SJSA1 (cell line): ENCODE measurements around the gene FAM149A. TPM values are rescaled to one million over a fixed set of nuclear protein-coding genes. Genes with fewer than 3 reads are reported as not detected.

Experiments used
- DNase-seq, 2 experiments: peaks; one replicate each; pipeline ENCODE4 v3.0.0-alpha.2; 2015 to 2020; ENCODE audit warnings: low spot score in 2 of 2, low read depth in 1 of 2
- H3K27ac ChIP-seq: fragments of 250-450 bp; sonication (Bioruptor Pico); 2 replicates; pipeline ENCODE4 v1.5.1; 2020; ENCODE audit warnings: mild to moderate bottlenecking, moderate library complexity
- H3K27me3 ChIP-seq: fragments of 250-450 bp; sonication (Bioruptor Pico); replicated peaks from 2 replicates; pipeline ENCODE4 v1.5.1; 2020; ENCODE audit warnings: mild to moderate bottlenecking, moderate library complexity
- H3K36me3 ChIP-seq: fragments of 250-450 bp; sonication (Bioruptor Pico); 2 replicates; pipeline ENCODE4 v1.5.1; 2020; ENCODE audit warnings: mild to moderate bottlenecking
- H3K4me1 ChIP-seq: fragments of 250-450 bp; sonication (Bioruptor Pico); replicated peaks from 2 replicates; pipeline ENCODE4 v1.6.1; 2021; ENCODE audit warnings: mild to moderate bottlenecking
- H3K4me3 ChIP-seq: fragments of 250-450 bp; sonication (Bioruptor Pico); 2 replicates; pipeline ENCODE4 v1.5.1; 2020; ENCODE audit warnings: mild to moderate bottlenecking
- H3K9me3 ChIP-seq: fragments of 250-450 bp; sonication (Bioruptor Pico); replicated peaks from 2 replicates; pipeline ENCODE4 v1.5.1; 2020; ENCODE audit warnings: mild to moderate bottlenecking
- total RNA-seq: library from RNA; depleted of rRNA; stranded (reverse); fragments of >200 nt; shearing (Covaris generic); gene quantifications from 2 replicates; pipeline ENCODE4 v1.2.3, GENCODE V29; 2014; rRNA removed

The FAM149A gene
- total RNA-seq: 0.42 TPM in 1 of 2 replicates, not detected in the other

DNA sequence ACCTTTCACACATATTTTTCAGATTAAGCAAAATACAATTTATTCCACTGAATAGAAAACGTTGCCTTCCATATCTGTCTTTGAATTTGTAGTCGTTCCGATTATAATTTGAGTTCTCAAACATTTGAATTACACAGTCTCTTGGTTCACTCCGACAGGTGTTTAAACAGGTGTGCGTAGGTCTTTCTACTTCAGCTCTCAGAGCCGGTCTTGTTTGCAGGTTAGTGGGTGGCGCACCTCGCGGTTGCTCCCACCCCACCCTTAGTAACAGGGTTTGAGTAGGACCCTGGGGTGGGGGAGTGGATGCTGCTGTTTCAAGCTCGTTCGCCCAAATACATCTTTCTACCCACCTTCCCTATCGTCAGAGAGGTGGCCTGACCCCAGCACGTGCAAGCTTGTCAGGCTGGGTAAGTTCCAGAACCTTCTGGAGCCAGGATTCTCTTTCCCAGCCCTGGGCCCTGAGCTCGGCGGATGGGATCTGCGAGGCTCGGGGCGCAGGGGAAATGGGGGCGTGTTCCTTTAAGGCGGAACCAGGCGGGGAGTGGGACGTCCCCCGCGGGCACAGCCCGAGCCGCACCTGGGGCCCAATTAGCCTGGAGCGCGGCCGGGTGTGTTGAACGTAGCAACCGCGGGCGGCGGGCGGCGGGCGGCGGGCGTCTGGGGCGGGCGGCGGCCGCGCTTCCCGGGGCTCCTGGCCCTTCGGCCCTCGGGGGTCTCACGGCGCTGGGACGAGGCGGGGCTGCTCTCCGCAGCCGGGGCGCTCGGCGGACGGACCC, at the start of gene FAM149A:
Gene FAM149A, plus strand, starts transcription at position 591 of the 776 bp plus-strand sequence.
- Histone ChIP-seq H3K4me3 (peak within 1 kb of the TSS; percentile 23), H3K36me3 (no peaks in the 10 kb centered on the region), H3K27ac (no peak within 1 kb of the TSS), H3K9me3 (no peaks in the 10 kb centered on the region), H3K27me3 (peaks cover 29% of the 10 kb centered on the region), H3K4me1 (peaks cover 8% of the 10 kb centered on the region)
- DNase-seq: no peak

DNA sequence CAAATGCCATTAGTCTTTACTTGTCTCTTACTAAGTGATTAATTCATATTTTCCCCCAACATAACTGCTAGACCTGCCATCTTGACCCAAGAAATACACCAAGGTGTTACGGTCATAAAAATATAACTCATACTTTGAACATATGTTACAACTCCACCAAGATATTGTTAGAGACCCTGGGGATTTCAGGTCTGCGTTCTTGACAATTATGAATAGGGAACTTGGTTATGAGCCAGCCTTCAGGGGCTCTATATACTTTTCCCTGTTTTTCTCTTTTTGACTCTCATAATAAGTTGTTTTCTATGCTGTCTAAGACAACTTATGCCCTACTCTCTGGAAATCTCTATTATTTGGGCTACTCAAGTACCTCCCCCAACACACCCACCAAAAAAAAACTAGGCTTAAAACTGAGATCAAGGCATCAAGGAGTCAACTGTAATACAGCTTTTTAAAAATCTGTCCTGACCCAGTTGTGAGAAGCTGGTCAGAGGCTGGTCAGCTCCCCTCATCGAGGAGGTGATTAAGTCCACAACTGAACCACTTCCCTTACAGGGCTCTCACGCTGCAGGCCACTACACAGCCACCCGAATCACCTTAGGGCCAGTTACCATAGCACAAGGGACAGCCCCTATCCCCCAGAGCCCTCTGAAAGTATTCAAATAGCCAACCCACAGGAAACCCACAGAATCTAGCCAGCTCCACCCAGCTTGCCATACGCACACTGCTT, 46.1 kb upstream of the FAM149A start:
- no peak for DNase-seq
- Histone ChIP-seq H3K27me3 (no peaks in the 10 kb centered on the region), H3K36me3 (no peaks in the 10 kb centered on the region), H3K9me3 (no peaks in the 10 kb centered on the region), H3K4me3 (no peak overlapping the region), H3K4me1 (no peaks in the 10 kb centered on the region), H3K27ac (no peak overlapping the region)

DNA sequence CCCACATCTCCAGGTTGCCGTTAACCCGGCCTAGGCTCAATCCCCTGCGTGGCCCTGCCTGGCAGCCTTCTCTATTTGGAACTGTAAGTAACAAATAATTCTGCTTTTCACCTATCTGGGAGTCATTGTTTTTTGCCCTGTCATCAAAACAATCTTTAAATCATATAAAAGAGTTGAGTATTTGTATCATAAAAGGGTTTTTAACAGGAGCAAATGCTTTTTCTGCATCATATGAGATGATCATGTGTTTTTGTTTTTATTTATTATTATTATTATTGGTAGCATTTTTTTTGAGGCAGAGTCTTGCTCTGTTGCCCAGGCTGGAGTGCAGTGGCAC, 45.6 kb upstream of the FAM149A start:
- H3K27ac ChIP-seq: no peak overlapping the region
- no peak overlapping the region for H3K4me3 ChIP-seq
- DNase-seq: no peak
- H3K27me3 ChIP-seq: no peaks in the 10 kb centered on the region; the same call in 1 of the 2 replicates
- no peaks in the 10 kb centered on the region for H3K9me3 ChIP-seq
- H3K4me1 ChIP-seq: no peaks in the 10 kb centered on the region
- H3K36me3 ChIP-seq: no peaks in the 10 kb centered on the region

DNA sequence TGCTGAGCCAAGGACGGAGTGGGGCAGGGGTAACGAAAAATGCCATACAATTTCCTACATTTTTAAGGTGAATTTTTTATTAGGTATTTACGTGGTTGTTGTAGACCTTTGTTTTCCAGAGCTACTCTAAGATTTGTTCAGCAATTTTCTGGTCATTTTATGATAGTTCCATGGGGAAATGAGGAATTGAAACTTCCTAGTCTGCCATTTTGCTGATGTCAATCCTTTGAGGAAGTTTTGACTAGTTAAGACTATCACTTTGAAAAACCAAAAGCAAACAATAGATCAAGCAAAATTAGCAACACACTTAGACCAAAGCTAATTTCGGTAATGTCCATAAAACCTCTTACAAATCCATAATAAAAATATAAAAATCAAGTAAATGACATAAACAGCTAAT, 42.6 kb upstream of the FAM149A start:
- no peaks in the 10 kb centered on the region for H3K36me3 ChIP-seq
- H3K27ac ChIP-seq: no peak overlapping the region
- H3K27me3 ChIP-seq: no peaks in the 10 kb centered on the region; the same call in 1 of the 2 replicates
- H3K9me3 ChIP-seq: no peaks in the 10 kb centered on the region
- DNase-seq: no peak
- H3K4me3 ChIP-seq: no peak overlapping the region
- H3K4me1 ChIP-seq: no peaks in the 10 kb centered on the region

DNA sequence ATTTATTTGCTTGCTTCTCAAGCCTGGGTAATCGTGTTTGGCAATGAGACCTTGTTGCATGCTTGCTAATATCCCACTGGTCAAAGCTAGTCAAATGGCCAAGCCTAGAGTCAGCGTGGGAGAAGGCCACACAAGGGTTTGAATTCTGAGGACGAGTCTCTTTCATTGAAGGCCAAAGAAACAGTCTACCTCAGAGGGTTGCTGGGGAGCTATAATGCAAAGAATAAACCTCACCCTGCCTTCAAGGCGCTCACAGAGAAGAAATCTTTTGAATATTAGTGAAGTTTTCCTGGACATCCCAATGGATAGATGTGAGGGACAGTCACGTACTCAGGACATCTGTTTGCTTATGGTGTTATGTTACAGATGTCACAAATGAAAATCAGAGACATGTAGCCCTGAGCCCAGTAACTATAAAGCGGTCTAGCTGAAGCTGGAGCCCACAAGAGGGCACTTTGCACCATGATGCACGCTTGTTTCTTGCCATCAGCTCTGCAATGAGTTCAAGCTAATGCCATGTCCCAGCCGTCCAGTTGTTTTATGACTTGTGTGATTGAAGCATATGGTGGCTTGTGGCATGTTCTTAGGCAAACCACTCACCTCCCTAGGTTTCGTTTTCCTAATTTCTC, 36.6 kb upstream of the FAM149A start:
- no peaks in the 10 kb centered on the region for H3K36me3 ChIP-seq
- H3K27ac ChIP-seq: no peak overlapping the region
- no peaks in the 10 kb centered on the region for H3K9me3 ChIP-seq
- H3K27me3 ChIP-seq: no peaks in the 10 kb centered on the region; the same call in 1 of the 2 replicates
- peaks cover 6% of the 10 kb centered on the region; the same call in 1 of the 2 replicates for H3K4me1 ChIP-seq
- peak; percentile 38 to 54 for DNase-seq
- H3K4me3 ChIP-seq: peak overlapping the region; percentile 41

DNA sequence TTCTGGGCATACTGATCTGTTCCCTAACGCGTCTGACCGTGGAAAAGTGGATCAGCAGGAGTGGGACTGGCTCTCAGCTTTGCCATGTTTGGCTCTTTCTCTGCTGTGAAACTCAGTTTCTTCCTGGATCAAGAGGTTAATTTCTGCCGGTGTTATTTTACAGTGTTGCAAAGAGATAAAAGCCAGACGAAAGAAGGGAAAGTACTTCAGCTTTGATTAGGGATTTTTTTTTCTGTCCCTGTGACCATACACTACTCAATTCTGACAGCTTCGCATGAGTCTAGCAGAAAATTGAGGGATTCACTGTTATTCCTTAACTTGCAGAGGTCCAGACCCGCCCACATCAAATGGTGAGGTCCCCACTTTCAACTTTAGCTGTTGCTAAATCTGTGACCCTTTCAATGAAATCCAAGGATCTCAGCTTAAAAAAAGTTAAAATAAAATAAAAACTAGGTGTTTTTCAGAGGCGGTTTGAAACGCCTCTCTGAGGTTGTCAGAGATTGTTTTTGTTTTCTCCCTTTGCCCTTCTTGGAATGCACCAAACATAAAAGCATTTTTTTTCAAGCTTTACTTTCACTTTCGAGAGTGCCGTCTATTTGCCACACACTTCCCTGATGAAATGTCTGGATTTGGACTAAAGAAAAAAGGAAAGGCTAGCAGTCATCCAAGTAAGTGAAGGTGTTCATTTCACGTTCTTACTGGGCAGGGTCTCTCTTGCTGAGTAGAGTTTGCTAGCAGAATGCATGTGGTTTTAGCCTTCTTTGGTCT, 35.7 kb upstream of the FAM149A start, which contains the start of gene TLR3:
Gene TLR3, plus strand, starts transcription at position 576 of the 768 bp plus-strand sequence. CDS start 7,464 bp downstream, outside the sequence.
- Histone ChIP-seq H3K27me3 (no peaks in the 10 kb centered on the region; the same call in 1 of the 2 replicates), H3K36me3 (no peaks in the 10 kb centered on the region), H3K27ac (peak within 1 kb of the TSS; percentile 16; the same call in 1 of the 2 replicates), H3K4me1 (peaks cover 6% of the 10 kb centered on the region; the same call in 1 of the 2 replicates), H3K4me3 (peak within 1 kb of the TSS; percentile 41), H3K9me3 (no peaks in the 10 kb centered on the region)
- peak in 1 of 2 experiments; percentile 64 for DNase-seq

DNA sequence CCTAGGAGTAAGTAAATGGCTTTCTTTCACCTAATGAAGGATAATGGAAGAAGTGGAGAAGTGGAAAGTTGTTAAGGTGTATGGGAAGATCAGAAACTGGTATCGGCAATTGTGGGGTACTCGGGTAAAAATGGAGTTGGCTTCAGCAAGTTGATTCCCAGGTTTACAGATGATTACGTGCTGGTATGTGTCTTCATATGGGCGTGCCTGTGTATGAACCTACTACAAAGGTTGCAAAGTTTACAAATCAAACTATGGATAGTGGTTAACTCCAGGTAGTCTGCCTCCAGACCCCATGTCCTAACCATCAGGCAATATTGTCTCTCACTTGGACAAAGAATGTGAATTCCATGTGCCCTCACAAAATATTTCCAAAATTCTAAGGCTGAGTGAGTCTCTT, 34.8 kb upstream of the FAM149A start:
- DNase-seq: no peak
- Histone ChIP-seq H3K27ac (no peak overlapping the region), H3K4me3 (no peak overlapping the region), H3K4me1 (peaks cover 6% of the 10 kb centered on the region; the same call in 1 of the 2 replicates), H3K9me3 (no peaks in the 10 kb centered on the region), H3K27me3 (no peaks in the 10 kb centered on the region), H3K36me3 (no peaks in the 10 kb centered on the region)

DNA sequence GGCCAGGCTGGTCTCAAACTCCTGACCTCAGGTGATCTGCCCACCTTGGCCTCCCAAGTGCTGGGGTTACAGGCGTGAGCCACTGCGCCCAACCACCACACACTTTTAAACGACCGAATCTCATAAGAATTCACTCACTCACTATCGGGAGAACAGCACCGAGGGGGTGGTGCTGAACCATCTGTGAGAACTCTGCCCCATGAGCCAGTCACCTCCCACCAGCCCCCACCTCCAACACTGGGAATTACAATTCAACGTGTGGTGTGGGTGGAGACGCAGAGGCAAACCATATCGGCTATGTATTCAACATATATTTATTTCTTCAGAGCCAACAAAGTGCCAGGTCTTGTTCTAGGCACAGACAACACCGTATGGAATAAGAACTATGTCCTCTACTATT, 32.0 kb upstream of the FAM149A start:
- H3K4me3 ChIP-seq: no peak overlapping the region
- peaks cover 6% of the 10 kb centered on the region; the same call in 1 of the 2 replicates for H3K4me1 ChIP-seq
- DNase-seq: no peak
- H3K27ac ChIP-seq: no peak overlapping the region
- H3K36me3 ChIP-seq: no peaks in the 10 kb centered on the region
- H3K27me3 ChIP-seq: no peaks in the 10 kb centered on the region
- H3K9me3 ChIP-seq: no peaks in the 10 kb centered on the region

DNA sequence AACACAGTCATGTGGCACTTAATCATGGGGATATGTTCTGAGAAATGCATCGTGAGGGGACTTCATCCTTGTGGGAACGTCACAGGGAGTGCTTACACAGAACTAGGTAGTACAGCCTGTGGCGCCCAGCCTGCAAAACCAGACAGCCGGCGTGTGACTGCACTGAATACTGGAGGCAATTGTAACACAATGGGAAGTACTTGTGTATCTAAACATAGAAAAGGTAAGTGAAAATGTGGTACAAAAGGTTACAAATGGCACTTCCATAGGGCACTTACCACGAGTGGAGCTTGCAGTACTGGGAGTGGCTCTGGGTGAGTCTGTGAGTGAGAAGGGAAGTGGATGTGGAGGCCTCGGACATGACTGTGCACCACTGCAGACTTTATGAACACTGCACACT, 30.3 kb upstream of the FAM149A start:
- H3K36me3 ChIP-seq: no peaks in the 10 kb centered on the region
- no peaks in the 10 kb centered on the region for H3K9me3 ChIP-seq
- H3K27me3 ChIP-seq: no peaks in the 10 kb centered on the region
- no peak overlapping the region for H3K27ac ChIP-seq
- no peak overlapping the region for H3K4me3 ChIP-seq
- DNase-seq: no peak
- no peaks in the 10 kb centered on the region; the same call in 1 of the 2 replicates for H3K4me1 ChIP-seq

DNA sequence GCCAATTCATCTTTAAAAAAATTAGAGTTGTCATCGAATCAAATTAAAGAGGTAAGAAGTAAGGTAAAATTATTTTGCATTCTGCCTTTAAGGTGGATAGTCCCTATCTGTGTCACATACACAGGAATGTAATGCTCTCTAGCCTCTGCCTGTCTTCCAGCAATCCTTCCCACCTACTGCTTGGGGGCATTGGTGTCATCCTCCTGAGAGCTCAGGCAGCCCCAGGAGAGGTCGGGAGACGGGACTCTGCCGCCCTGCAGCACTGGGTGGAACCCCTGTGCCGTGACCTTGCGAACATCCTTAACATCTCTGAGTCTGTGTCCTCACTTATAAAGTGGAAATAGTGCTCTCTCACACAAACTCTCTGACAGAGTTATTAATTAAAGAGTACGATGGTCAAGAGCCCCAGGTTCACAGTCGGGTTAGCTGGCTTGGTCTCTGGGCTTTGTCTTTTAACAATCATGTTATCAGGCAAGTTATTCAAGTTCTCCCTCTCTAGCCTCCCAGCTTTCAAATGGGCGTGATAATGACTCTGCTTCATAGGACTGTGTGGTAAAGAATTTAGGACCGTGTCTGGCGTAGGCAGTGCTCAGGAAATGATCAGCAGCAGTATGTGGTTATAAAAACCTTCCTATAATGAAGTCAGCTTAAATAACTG, 25.4 kb upstream of the FAM149A start:
- Histone ChIP-seq H3K4me1 (no peaks in the 10 kb centered on the region), H3K27ac (no peak overlapping the region), H3K36me3 (no peaks in the 10 kb centered on the region), H3K9me3 (no peaks in the 10 kb centered on the region), H3K4me3 (no peak overlapping the region), H3K27me3 (no peaks in the 10 kb centered on the region)
- DNase-seq: no peak

DNA sequence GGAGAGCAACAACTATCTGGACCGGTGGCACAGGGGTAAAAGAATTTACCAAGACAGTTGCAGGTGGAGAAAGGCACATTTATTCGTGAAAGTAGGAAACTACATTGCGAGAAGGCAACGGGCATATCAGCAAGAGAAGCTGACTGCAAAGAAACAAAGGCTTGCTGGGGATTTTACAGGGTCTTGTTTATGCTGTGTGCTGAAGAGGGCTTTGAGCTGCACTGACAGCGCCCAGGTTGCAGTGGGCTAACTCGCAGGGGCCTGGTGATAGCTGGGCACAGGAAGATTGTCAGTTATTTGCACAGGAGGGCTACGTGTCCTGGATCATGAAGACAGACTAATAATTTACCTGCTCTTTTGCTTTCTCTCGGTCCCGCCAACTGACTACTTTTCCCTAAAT, 24.8 kb upstream of the FAM149A start:
- H3K4me3 ChIP-seq: no peak overlapping the region
- H3K9me3 ChIP-seq: no peaks in the 10 kb centered on the region
- no peaks in the 10 kb centered on the region for H3K27me3 ChIP-seq
- H3K27ac ChIP-seq: no peak overlapping the region
- DNase-seq: no peak
- H3K4me1 ChIP-seq: no peaks in the 10 kb centered on the region
- H3K36me3 ChIP-seq: no peaks in the 10 kb centered on the region

DNA sequence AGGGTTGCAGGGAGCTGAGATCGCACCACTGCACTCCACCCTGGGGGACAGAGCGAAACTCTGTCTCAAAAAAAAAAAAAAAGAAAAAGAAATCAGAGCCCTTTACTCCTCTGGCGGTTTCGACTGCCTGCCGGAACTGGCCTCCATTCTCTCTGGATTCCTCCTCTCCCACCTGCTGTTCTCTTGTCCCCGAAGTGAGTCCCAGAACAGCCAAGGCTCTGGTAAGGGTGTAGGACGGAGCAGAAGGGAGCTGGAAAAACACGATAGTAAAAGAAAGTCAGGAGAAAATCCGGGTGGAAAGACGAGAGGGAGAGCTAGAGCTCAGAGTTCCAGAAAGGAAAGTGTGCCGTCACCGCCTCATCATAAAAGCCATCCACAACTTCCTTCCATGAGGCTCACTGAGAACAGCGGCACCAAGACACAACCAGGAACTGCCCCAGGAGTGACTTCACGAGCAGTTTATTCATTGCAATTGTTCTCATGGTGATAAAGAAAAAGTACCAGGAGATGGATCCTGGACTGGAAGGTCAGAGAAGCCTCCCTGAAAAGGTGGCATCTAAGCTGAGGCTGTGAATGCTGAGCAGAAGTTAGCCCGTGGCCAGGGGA, 23.2 kb upstream of the FAM149A start:
- no peak overlapping the region for H3K4me3 ChIP-seq
- DNase-seq: no peak
- no peaks in the 10 kb centered on the region for H3K9me3 ChIP-seq
- H3K27me3 ChIP-seq: no peaks in the 10 kb centered on the region
- no peaks in the 10 kb centered on the region for H3K4me1 ChIP-seq
- H3K27ac ChIP-seq: no peak overlapping the region
- H3K36me3 ChIP-seq: no peaks in the 10 kb centered on the region
